GM19025 (cell line): ENCODE measurements around the gene SNRNP40.

Experiments used
- ATAC-seq: cut with Tn5 transposase; IDR thresholded peaks from one replicate; pipeline ENCODE4 v1.9.1; 2021; ENCODE audit warnings: mild to moderate bottlenecking, low read depth, moderate library complexity; ENCODE audit not compliant: unreplicated experiment

SNRNP40 gene

DNA sequence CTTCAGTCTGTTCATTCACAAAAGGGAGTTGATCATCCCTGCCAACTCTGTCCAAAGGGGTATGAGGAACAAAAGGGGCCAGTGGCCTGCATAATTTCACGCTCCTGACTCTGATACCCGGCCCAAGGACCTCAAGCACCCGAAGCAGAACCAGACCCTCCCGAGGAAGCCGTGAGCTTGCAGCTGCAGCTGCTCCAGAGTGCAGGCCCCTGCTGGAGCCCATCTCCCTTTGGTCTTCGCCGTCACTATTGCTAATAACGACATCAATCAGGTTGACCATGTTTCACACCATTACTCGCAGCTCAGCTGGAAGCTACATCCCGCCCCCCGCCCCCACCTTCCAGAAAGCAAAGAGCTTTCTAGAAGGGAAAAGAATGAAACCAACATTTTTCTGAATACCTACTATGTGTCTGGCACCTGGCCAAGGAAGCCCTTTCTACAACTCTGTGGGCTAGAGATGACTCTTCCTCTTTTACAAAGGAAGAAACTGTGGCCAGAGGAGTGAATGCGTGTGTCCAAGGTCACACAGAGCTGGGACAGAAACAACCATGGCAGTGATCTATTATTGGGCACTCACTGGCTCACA, 62.4 kb downstream of the SNRNP40 start:
- no peak for ATAC-seq

DNA sequence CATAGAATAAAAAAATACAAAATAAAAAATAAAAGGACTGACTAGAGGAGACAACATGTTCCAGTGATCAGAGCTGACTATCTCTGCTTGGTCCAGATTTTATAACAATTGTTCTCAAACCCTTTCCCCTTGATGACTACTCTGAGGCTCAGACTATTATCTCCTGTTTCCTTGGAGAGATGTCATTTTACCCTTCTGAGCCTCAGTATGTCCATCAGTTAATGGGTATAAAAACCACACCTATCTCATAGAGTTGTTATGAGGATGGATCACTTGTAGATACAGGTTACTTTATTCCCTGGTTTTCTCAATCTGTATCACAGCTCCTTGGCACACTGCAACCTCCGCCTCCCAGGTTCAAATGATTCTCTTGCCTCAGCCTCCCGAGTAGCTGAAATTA, 63.9 kb downstream of the SNRNP40 start:
- no peak for ATAC-seq

DNA sequence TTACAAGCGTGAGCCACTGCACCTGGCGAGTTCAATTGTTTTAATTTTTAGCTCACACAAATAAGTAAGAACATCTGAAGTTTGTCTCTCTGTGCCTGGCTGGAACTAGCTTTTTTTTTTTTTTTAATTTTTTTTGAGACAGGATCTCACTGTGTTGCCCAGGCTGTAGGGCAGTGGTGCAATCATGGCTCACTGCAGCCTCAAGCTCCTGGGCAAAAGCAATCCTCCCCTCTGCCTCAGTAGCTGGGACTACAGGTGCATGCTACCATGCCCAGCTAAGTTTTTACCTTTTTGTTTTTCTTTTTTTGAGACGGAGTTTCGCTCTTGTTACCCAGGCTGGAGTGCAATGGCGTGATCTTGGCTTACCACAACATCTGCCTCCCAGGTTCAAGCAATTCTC, 64.8 kb downstream of the SNRNP40 start:
- no peak for ATAC-seq

DNA sequence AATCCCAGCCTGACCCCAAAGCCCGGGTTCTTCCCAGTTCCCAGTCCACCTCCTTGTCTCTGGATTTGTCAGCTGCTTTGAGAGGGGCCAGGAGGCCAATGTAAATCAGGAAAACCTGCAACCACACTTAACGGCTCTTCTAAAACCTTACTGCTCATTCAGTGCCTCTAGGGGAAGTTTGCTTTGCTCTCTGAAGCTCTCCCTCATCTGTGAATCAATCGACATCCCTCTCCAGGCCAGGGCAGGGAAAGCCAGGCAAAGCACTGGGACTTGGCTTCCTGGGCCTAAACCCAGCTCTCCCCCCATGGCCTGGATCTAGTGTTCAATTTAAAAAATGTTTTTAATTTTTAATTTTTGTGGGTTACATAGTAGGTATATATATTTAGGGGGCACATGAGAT, 66.2 kb downstream of the SNRNP40 start:
- ATAC-seq = no peak

- no peak for ATAC-seq
These were observed 67.6 kb downstream of the SNRNP40 start for GRCh38 chr1:31228986-31229385.

- ATAC-seq = no peak
These were observed 68.6 kb downstream of the SNRNP40 start for GRCh38 chr1:31227891-31228568.

DNA sequence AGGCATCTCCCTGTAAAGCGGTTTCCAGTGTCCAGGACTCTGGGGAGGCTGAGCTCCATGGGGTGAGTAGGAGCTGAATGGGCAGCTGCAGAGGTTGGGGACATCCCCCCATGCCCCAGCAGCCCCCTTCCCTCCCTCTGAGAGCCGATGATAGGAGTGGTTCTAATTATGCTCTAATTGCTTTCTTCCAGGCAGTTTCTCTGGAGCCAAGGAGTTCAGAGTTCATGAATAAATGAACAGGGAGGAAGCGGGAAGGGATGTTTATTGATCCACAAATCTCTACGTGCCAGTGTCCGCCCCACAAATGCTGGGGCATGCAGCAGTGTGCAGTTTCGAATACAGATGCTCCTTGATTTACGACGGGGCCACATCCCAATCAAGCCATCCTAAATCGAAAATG, 72.5 kb downstream of the SNRNP40 start:
- ATAC-seq = no peak

GRCh38 chr1:31222176-31222575, 74.4 kb downstream of the SNRNP40 start:
- ATAC-seq = no peak

- no peak for ATAC-seq
These were observed 75.5 kb downstream of the SNRNP40 start for GRCh38 chr1:31221072-31221471.

DNA sequence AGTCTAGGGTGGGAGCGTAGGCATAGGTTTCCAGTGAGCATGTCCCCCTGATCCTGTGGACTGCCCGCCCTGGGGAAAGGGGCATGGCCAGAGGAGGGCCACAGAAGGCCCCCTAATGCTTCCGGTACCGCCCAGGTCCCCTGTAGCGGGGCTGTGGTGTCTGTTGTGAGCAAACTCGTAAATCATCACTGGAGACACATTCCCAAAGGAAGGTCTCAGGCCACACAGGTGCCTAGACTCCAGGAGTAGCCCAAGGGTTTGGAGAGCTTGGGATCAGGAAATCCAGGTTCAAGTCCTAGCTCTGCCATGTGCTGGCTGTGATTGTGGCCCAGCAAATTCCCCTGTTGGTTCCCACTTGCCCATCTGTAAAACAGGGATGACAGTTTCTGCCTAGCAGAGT, 77.1 kb downstream of the SNRNP40 start:
- ATAC-seq = no peak

- no peak for ATAC-seq
These were observed 77.9 kb downstream of the SNRNP40 start for GRCh38 chr1:31218705-31219104.

GRCh38 chr1:31216016-31216415, 80.6 kb downstream of the SNRNP40 start:
- ATAC-seq = no peak

GRCh38 chr1:31215065-31215570, 81.5 kb downstream of the SNRNP40 start:
- ATAC-seq = no peak

- ATAC-seq = no peak
These were observed 82.1 kb downstream of the SNRNP40 start for GRCh38 chr1:31214316-31215064.
